ENCODE measurements around the gene TSN. TPM values are rescaled to one million over a fixed set of nuclear protein-coding genes. Genes with fewer than 3 reads are reported as not detected.
A peak's percentile ranks its signal among the peaks of the same experiment; 100 is the strongest.

TSN gene
- total and polyA plus RNA-seq, 9 of the 15 experiments (the other 6 are each of a cell fraction or from before 2014, with no cell fraction given) = 63.2 to 152 (median 95.2) TPM

DNA sequence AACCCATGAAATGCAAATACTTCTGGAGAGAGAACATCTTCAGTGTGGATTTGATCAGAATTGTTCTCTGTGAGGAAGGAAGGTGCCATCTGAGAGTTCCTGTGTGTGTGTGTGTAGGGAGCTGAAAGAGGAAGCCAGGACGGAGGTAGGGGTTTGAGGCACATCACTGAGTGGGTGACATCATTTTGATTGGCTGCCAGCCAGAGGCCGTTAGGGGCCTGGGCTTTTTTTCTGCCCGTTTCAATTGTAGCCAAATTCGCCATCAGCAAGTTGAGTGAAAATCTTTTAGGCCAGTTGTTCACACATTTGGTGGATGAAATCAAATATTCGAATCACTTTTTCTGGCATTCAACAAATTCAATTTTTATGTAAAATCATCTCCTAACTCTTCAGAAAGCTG, 48.9 kb downstream of the TSN start:
- intact Hi-C loops (cut with micrococcal nuclease) = no loop called here
- H3K4me1 ChIP-seq (replicated peaks in 1 of 2; ENCODE audit: control insufficient read depth in 2 of 2, insufficient read depth in 2 of 2, low read length in 2 of 2) = no peaks in the 10 kb centered on the region

More for the DNA sequence above, 48.9 kb downstream of the TSN start:
- no peaks in the 10 kb centered on the region for H3K79me2 ChIP-seq (ENCODE audit: control insufficient read depth, insufficient read depth, low read length)
- peaks cover 19 to 26% of the 10 kb centered on the region in 2 experiments; a peak in 4 of 5 replicates for H3K27me3 ChIP-seq (ENCODE audit: control insufficient read depth in 2 of 2, insufficient read depth in 2 of 2, low read length in 2 of 2)
- H3K4me2 ChIP-seq (ENCODE audit: insufficient read depth, low read length) = no peak overlapping the region
- in situ Hi-C loops (cut with MboI) = no loop called here
- TF ChIP-seq SPI1 (IDR thresholded peaks at IDR 0.05; ENCODE audit: borderline replicate concordance, low read depth, low read length) = peak; percentile 75
- TF ChIP-seq BRD9 (IDR thresholded peaks at IDR 0.05; ENCODE audit: low read depth, partially characterized antibody) = no peak
- no peak for TF ChIP-seq ZNF24 (IDR thresholded peaks at IDR 0.05)
- TF ChIP-seq CREM (IDR thresholded peaks at IDR 0.05; ENCODE audit: low read depth) = 0 out of 2 replicates have a peak, but pooled peaks have one; percentile 9
- peak; percentile 71 for TF ChIP-seq JUND (IDR thresholded peaks at IDR 0.05; ENCODE audit: borderline replicate concordance, low read depth, low read length)
- TF ChIP-seq JUND (tag; IDR thresholded peaks at IDR 0.05; ENCODE audit: borderline replicate concordance, low read depth, low read length) = peak; percentile 63; the same call in 1 of the 3 replicates
- TF ChIP-seq NFIC (IDR thresholded peaks at IDR 0.05) = peak; percentile 81
- TF ChIP-seq ZNF77 (CRISPR knock-in tag; IDR thresholded peaks at IDR 0.05) = no peak
- peak; percentile 53; the same call in 1 of the 2 replicates for TF ChIP-seq ATF7 (IDR thresholded peaks at IDR 0.05)
- no peak for TF ChIP-seq CHD1 (IDR thresholded peaks at IDR 0.05; ENCODE audit: low read length)
- TF ChIP-seq NCOA1 (IDR thresholded peaks at IDR 0.05; ENCODE audit: low read depth) = no peak
- TF ChIP-seq, protein P1, sequence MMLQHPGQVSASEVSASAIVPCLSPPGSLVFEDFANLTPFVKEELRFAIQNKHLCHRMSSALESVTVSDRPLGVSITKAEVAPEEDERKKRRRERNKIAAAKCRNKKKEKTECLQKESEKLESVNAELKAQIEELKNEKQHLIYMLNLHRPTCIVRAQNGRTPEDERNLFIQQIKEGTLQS (IDR thresholded peaks at IDR 0.05) = peak; percentile 64
- TF ChIP-seq, protein P1 (CRISPR knock-in tag; conservative IDR thresholded peaks at IDR 0.05) = no peak
- POLR2A ChIA-PET = no interaction called here
- H2AFZ ChIP-seq (ENCODE audit: low read depth, low read length) = no peak overlapping the region
- no peaks in the 10 kb centered on the region for H4K20me1 ChIP-seq (replicated peaks; ENCODE audit: control insufficient read depth, insufficient read depth, low read length)
- no peaks in the 10 kb centered on the region for H3K9me3 ChIP-seq (replicated peaks; ENCODE audit: control insufficient read depth, insufficient read depth, low read depth, low read length)
- no peak overlapping the region for H3K9ac ChIP-seq (ENCODE audit: insufficient read depth in 1 of 2, low read depth in 2 of 2, low read length in 2 of 2)
- BruUV-seq (replicated peaks) = no TSS peak
- no peaks in the 10 kb centered on the region for H3K36me3 ChIP-seq (ENCODE audit: control insufficient read depth, insufficient read depth, low read length)
- H3K9me1 ChIP-seq (ENCODE audit: control insufficient read depth, insufficient read depth, low read length) = no peaks in the 10 kb centered on the region
- no peak overlapping the region for H3K27ac ChIP-seq (ENCODE audit: extremely low read depth, low read depth, low read length)
- WGBS (ENCODE audit: insufficient coverage, low coverage, missing lambda C conversion rate) = 2% methylated on average over 5 of the region's 5 CpGs
- DNase-seq (ENCODE audit: extremely low read depth in 1 of 4, low spot score in 3 of 4) (peak in 2 of 4 experiments; percentile 30 to 37), FAIRE-seq (peak; percentile 55), ATAC-seq (peak; percentile 75)
- CTCF ChIA-PET (ENCODE audit: low intra/inter-chr PET ratio) = no interaction called here
- H3K4me3 ChIP-seq = no peak overlapping the region
